Lower lobe of right lung (tissue), 2 donors: Measurements from ENCODE around the gene HERPUD1. TPM values are rescaled to one million over a fixed set of nuclear protein-coding genes. Genes with fewer than 3 reads are reported as not detected.
A peak's percentile ranks its signal among the peaks of the same experiment; 100 is the strongest.
"Not testable (repeated sequence)": the region's sequence is repeated elsewhere in the genome, so short reads cannot be mapped to it uniquely, and the experiment has no call there.

ENCODE experiments used
- ATAC-seq, 2 donors: fragments of 200-7000 bp; cut with Tn5 transposase; one replicate each; pipeline ENCODE4 v1.9.1; 2020 to 2022; ENCODE audit warnings: mild to moderate bottlenecking in 2 of 2, moderate library complexity in 2 of 2
- DNase-seq: peaks from one replicate; pipeline ENCODE4 v3.0.0-alpha.2; 2020
- H3K27ac ChIP-seq: fragments of 200-600 bp; one replicate; pipeline ENCODE4 v1.8.0; 2022
- H3K27me3 ChIP-seq: fragments of 200-600 bp; one replicate; pipeline ENCODE4 v1.8.0; 2022; ENCODE audit warnings: low read depth
- H3K36me3 ChIP-seq: fragments of 200-600 bp; one replicate; pipeline ENCODE4 v1.8.0; 2022; ENCODE audit warnings: mild to moderate bottlenecking
- H3K4me1 ChIP-seq: fragments of 200-600 bp; one replicate; pipeline ENCODE4 v1.8.0; 2022
- H3K4me3 ChIP-seq: fragments of 200-600 bp; one replicate; pipeline ENCODE4 v1.8.0; 2022; ENCODE audit warnings: mild to moderate bottlenecking
- H3K9me3 ChIP-seq: fragments of 200-600 bp; one replicate; pipeline ENCODE4 v1.8.0; 2022
- intact Hi-C: fragments of 100-400 bp; cut with DNase I; formaldehyde crosslinking; loops from one replicate; pipeline ENCODE4 v1.11.0; 2022
- total RNA-seq: library from RNA; stranded (reverse); fragmentation: NEBNext Ultra II Directional; extraction: Animal tissue kit (Norgen Biotek cat#: 25700); gene quantifications from one replicate; pipeline ENCODE4 v1.2.1, GENCODE V29; 2021
- TF ChIP-seq, protein P1 (sequence below): fragments of 200-600 bp; IDR thresholded peaks from one replicate; pipeline ENCODE4 v1.8.0; 2022; ENCODE audit warnings: antibody characterized with exemption, mild to moderate bottlenecking
- donor health status: DM: no; HTN: yes; CAD: no; lungs with severe emphysema.

The HERPUD1 gene
- total RNA-seq, 1 donor from 2014 or later = 174 TPM

DNA sequence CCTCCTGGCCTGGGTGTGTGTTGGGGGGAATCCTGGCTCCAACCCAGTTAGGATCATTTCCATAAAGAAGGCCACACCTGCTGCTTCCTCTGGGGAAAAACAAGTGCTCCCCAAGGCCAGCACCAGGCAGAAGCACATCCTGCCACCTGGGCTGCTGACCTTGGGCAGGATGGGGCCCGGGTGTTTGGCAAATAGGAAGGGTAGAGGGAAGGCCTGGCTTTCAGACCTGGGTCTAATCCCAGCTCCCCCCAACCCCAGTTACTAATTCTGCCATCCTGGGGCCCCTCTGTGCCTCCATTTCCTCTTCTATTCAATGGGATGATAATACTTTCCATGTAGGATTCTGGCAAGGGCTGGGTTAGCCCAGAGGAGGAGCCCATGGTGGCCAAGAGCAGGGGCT lies 54.4 kb downstream of the HERPUD1 start:
- TF ChIP-seq, protein P1, sequence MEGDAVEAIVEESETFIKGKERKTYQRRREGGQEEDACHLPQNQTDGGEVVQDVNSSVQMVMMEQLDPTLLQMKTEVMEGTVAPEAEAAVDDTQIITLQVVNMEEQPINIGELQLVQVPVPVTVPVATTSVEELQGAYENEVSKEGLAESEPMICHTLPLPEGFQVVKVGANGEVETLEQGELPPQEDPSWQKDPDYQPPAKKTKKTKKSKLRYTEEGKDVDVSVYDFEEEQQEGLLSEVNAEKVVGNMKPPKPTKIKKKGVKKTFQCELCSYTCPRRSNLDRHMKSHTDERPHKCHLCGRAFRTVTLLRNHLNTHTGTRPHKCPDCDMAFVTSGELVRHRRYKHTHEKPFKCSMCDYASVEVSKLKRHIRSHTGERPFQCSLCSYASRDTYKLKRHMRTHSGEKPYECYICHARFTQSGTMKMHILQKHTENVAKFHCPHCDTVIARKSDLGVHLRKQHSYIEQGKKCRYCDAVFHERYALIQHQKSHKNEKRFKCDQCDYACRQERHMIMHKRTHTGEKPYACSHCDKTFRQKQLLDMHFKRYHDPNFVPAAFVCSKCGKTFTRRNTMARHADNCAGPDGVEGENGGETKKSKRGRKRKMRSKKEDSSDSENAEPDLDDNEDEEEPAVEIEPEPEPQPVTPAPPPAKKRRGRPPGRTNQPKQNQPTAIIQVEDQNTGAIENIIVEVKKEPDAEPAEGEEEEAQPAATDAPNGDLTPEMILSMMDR = no peak
- intact Hi-C loops = no loop called here
- Histone ChIP-seq H3K4me1 (peaks cover 50% of the 10 kb centered on the region), H3K27me3 (no peaks in the 10 kb centered on the region), H3K4me3 (no peak overlapping the region), H3K27ac (peak overlapping the region; percentile 59), H3K9me3 (no peaks in the 10 kb centered on the region), H3K36me3 (no peaks in the 10 kb centered on the region)
- no peak for DNase-seq
- ATAC-seq = no peak

DNA sequence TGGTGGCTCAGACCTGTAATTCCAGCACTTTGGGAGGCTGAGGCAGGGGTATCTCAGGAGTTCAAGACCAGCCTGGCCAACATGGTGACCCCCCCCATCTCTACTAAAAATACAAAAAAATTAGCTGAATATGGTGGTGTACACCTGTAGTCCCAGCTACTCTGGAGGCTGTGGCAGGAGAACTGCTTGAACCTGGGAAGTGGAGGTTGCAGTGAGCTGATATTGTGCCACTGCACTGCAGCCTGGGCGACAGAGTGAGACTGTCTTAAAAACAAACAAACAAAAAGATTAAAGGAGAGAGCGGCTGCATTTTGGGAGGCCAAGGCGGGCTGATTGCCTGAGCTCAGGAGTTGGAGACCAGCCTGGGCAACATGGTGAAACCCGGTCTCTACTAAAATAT lies 55.0 kb downstream of the HERPUD1 start:
- intact Hi-C loops, H3K27ac ChIP-seq, H3K4me3 ChIP-seq, H3K36me3 ChIP-seq, ATAC-seq, DNase-seq, H3K27me3 ChIP-seq, H3K9me3 ChIP-seq: not testable (repeated sequence)
- peaks cover 53% of the 10 kb centered on the region for H3K4me1 ChIP-seq

DNA sequence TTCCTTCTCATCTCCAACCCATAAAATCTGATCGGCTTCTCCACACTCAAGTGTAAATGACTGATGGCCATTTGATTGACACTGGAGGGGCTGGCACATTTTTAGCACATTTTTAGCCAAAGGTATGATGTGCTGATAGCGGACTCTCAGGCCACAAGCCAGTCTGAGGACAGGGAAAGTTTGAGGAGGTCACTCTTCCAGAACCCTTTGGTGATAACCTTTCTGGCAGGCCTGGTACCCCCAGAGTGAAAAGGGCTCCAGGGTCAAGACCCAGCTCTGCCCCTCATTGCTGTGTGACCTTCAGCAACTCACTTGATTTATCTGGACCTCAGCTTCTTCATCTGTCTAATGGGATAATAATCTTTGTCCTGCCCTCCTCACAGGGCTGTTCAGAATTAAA lies 55.8 kb downstream of the HERPUD1 start:
- H3K4me3 ChIP-seq = no peak overlapping the region
- H3K36me3 ChIP-seq = no peaks in the 10 kb centered on the region
- ATAC-seq (no peak), DNase-seq (no peak)
- no peaks in the 10 kb centered on the region for H3K27me3 ChIP-seq
- TF ChIP-seq, protein P1 = no peak
- no peaks in the 10 kb centered on the region for H3K9me3 ChIP-seq
- intact Hi-C loops = no loop called here
- H3K27ac ChIP-seq = peak overlapping the region; percentile 88
- peaks cover 53% of the 10 kb centered on the region for H3K4me1 ChIP-seq

DNA sequence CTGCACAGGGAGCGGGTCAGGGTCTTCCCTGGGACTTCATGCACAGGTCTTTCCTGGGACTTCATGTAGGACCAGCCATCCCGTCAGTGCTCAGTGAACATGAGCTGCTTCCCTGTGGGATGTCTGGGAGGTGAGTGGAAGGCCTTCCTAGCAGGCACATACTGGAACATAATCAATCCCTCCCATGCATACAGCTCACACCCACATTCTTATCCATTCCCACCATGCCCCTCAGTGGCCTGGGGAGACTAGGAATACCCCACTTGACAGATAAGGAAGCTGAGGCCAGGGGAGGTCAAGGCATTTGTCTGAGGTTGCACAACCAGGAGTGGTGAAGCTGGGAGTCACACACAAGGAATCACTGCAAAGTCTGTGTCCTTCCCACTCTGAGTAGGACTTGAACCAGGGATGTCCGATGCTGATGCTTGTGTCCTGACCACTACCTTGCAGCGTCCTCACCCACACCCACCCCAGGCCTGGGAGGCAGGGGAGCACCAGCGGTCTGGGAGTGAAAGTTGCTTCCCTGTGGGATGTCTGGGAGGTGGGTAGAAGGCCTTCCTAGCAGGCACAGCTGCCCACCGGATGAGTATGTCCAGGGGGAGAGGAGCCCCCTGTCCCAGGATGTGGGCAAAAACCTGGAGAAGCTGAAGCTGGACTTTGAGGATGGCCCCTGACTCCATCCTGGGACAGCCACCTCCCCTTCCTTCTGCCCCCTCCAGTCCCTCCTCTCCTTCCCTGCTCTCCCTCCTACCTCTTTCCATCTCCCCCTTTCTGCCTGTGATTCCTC lies 56.4 kb downstream of the HERPUD1 start:
- TF ChIP-seq, protein P1 = no peak
- H3K27ac ChIP-seq = peak overlapping the region; percentile 88
- DNase-seq = no peak
- H3K27me3 ChIP-seq = no peaks in the 10 kb centered on the region
- no peaks in the 10 kb centered on the region for H3K9me3 ChIP-seq
- peak overlapping the region; percentile 79 for H3K4me3 ChIP-seq
- H3K36me3 ChIP-seq = no peaks in the 10 kb centered on the region
- H3K4me1 ChIP-seq = peaks cover 53% of the 10 kb centered on the region
- intact Hi-C loops = no loop called here
- ATAC-seq = peak; percentile 2 to 5

DNA sequence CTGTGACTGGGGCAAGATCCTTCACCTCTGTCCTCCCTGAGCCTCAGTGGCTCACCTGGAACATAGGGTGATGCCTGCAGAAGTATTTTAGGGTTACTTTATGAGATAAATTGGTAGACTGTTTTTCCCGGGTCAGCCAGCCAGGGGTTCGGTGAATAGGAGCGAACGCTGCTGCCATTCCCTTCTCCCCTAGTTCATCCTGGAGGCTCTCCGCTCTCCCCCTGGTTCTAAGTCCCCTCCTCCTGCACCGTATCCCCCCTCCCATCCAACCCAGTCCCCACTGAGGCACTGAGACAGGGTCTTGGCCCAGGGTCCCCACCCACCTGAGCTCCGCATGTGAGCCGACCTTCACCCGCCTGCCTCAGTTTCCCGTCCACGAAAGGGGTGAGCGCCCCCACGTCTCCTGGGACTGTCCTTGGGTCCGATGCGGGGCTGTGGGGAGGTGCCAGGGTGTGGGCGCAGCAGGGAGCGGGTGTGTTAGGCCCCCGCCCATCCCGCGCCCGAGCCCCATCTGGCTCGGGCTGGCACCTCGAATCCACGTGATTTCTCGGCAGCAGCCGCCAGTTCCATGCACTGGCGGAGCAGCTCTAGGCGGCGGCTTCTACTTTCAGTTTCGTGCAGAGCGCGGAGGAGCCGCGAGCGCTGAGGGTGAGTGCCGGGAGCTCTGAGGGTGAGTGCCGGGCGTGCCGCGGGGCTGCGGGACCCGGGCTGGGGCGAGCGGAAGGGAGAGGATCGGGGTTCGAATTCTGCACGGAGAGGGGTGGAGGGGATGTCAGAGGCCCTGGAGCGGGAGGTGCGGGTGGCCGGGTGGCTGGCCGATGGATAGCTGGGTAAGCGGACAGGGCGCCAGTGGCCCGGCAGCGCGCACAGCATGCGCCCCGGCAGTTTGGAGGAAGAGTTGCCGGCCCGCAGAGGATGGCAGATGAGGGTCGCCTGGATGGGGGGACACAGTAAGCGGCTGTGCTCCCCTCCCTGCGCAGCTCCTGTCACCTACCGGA lies 57.3 kb downstream of the HERPUD1 start, which contains the start of gene NLRC5:
Gene NLRC5, plus strand, starts transcription at position 610 of the 998 bp plus-strand sequence. CDS start 31,156 bp downstream, outside the sequence.
- peak; percentile 95 for DNase-seq
- Histone ChIP-seq H3K9me3 (no peaks in the 10 kb centered on the region), H3K4me1 (peaks cover 54% of the 10 kb centered on the region), H3K27me3 (no peaks in the 10 kb centered on the region), H3K4me3 (peak within 1 kb of the TSS; percentile 79), H3K27ac (peak within 1 kb of the TSS; percentile 88), H3K36me3 (no peaks in the 10 kb centered on the region)
- ATAC-seq = peak; percentile 94 to 97
- intact Hi-C loops = no loop called here
- TF ChIP-seq, protein P1 = no peak
